SK-N-SH (cell line): Measurements from ENCODE around the gene KIF5B.

Experiments
- CTCF ChIP-seq: fragments of 200-600 bp; sonication (generic); IDR thresholded peaks from 2 replicates; pipeline ENCODE4 v1.6.1; 2017; ENCODE audit warnings: antibody characterized with exemption, mild to moderate bottlenecking, moderate library complexity
- EP300 ChIP-seq, 2 experiments: IDR thresholded peaks; 2 replicates each; pipeline versions ENCODE4 v1.4.0 to v1.6.1; 2012; ENCODE audit warnings: borderline replicate concordance in 1 of 2, low read depth in 1 of 2, low read length in 1 of 2
- EZH2phosphoT487 ChIP-seq: fragments of 200-600 bp; sonication (generic); IDR thresholded peaks from 2 replicates; pipeline ENCODE4 v1.6.1; 2017; ENCODE audit warnings: low read depth, mixed run types, mild to moderate bottlenecking, antibody characterized with exemption, moderate library complexity, borderline replicate concordance
- GABPA ChIP-seq: IDR thresholded peaks from 2 replicates; pipeline ENCODE4 v1.4.0; 2012; ENCODE audit warnings: low read depth, mild to moderate bottlenecking
- POLR2AphosphoS5 ChIP-seq: IDR thresholded peaks from 2 replicates; pipeline ENCODE4 v1.6.1; 2012; ENCODE audit warnings: low read depth, low read length
- RAD21 ChIP-seq: IDR thresholded peaks from 2 replicates; pipeline ENCODE4 v1.6.1; 2012; ENCODE audit warnings: mild to moderate bottlenecking, low read length
- REST ChIP-seq: IDR thresholded peaks from 2 replicates; pipeline ENCODE4 v1.6.1; 2012; ENCODE audit warnings: mild to moderate bottlenecking, low read depth, low read length, moderate library complexity
- RFX5 ChIP-seq: IDR thresholded peaks from 2 replicates; pipeline ENCODE4 v1.6.1; 2012; ENCODE audit warnings: mild to moderate bottlenecking, improper control_type of control experiment, low read length
- ZBTB33 ChIP-seq: IDR thresholded peaks from 2 replicates; pipeline ENCODE4 v1.4.0; 2012; ENCODE audit warnings: low read depth, borderline replicate concordance

GRCh38 chr10:31982111-31982510, 74.1 kb downstream of the KIF5B start:
- TF ChIP-seq CTCF (no peak), RFX5 (no peak), RAD21 (no peak), EP300 (IDR thresholded peaks at IDR 0.05; ENCODE audit: borderline replicate concordance in 1 of 2, low read depth in 1 of 2, low read length in 1 of 2) (no peak), REST (no peak), GABPA (no peak), EZH2phosphoT487 (no peak), POLR2AphosphoS5 (no peak), ZBTB33 (no peak)
